Measurements from ENCODE around the gene RNASE13.
A peak's percentile ranks its signal among the peaks of the same experiment; 100 is the strongest.

RNASE13 gene

DNA sequence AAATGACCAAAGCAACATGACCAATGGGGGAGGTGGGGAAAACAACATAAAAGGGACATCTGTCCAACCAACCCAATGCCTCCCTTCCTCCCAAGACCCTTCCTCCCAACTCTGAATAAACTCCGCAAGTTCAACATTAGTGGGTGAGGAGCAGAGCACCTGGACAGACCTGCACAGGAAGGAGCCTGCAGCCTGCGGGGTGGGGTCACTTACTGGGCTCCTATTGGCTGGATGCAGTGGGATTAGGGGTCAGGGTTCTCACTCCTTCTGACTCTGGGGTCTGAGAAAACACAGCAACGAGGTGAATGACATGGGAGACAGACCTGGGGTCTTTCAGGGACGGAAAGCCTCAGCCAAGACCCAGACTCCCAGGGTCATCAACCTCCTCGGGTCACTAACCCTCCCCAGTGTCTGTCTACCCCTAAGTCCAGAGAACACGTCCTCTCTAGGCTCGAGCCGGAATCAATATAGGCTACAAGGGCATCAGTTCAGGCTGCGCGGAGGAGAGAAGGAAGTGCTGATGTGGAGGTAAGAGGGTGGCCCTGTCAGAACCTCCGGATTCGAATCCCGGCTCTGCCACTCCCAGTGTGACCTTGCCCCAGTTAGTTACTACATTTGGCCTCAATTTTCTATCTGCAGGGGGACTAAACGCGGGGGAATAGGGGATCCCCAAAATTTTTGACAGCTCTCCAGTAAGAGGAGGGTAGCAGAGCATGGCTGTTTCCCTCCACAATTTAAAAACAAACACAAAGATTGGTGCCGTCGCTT, 10.6 kb downstream of the RNASE13 start:
- H3K9ac ChIP-seq, result peak overlapping the region; percentile 64; the same call in 1 of the 2 replicates
- TF ChIP-seq, protein P1, sequence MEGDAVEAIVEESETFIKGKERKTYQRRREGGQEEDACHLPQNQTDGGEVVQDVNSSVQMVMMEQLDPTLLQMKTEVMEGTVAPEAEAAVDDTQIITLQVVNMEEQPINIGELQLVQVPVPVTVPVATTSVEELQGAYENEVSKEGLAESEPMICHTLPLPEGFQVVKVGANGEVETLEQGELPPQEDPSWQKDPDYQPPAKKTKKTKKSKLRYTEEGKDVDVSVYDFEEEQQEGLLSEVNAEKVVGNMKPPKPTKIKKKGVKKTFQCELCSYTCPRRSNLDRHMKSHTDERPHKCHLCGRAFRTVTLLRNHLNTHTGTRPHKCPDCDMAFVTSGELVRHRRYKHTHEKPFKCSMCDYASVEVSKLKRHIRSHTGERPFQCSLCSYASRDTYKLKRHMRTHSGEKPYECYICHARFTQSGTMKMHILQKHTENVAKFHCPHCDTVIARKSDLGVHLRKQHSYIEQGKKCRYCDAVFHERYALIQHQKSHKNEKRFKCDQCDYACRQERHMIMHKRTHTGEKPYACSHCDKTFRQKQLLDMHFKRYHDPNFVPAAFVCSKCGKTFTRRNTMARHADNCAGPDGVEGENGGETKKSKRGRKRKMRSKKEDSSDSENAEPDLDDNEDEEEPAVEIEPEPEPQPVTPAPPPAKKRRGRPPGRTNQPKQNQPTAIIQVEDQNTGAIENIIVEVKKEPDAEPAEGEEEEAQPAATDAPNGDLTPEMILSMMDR (conservative IDR thresholded peaks at IDR 0.05; ENCODE audit: low read depth, low read length), result no peak
- peak overlapping the region; percentile 69 for H2AFZ ChIP-seq (ENCODE audit: low read depth)
- no peak overlapping the region for H3K27ac ChIP-seq
- no peaks in the 10 kb centered on the region for H3K4me1 ChIP-seq (ENCODE audit: low read depth, poor library complexity, severe bottlenecking)
- H4K20me1 ChIP-seq (ENCODE audit: insufficient read depth), result no peaks in the 10 kb centered on the region
- no peaks in the 10 kb centered on the region for H3K27me3 ChIP-seq (ENCODE audit: insufficient read depth, low read depth)
- no peaks in the 10 kb centered on the region for H3K36me3 ChIP-seq (ENCODE audit: insufficient read depth)
- H3K4me2 ChIP-seq, result peak overlapping the region; percentile 54
- H3K4me3 ChIP-seq (IDR thresholded peaks at IDR 0.05; ENCODE audit: insufficient read depth, low read depth, low read length), result no peak overlapping the region
- H3K79me2 ChIP-seq (ENCODE audit: insufficient read depth, low read depth), result no peaks in the 10 kb centered on the region

DNA sequence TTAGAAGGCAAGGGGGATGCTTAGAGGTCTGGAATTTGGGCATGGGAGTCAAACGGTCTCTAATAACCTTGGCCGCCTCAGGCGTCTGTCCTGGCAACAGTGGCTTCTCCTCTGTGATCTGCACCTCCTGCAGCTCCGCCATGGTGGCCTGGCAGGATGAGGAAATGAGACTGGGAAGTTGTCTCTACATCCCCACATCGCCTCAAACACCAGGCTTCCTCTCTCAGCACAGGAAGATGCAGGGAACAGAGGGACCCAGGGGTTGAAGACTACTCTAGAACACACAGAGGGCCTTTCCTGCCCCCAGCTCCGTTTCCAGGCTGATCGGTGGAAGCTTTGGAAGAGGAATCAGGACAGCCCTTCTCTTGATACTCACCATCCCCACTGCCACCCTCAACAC, 11.4 kb downstream of the RNASE13 start:
- no peaks in the 10 kb centered on the region for H3K36me3 ChIP-seq (ENCODE audit: insufficient read depth)
- H3K4me1 ChIP-seq (ENCODE audit: low read depth, poor library complexity, severe bottlenecking), result no peaks in the 10 kb centered on the region
- H3K4me3 ChIP-seq (IDR thresholded peaks at IDR 0.05; ENCODE audit: insufficient read depth, low read depth, low read length), result no peak overlapping the region
- H2AFZ ChIP-seq (ENCODE audit: low read depth), result no peak overlapping the region
- H3K9ac ChIP-seq, result no peak overlapping the region
- no peak overlapping the region for H3K27ac ChIP-seq
- no peaks in the 10 kb centered on the region for H4K20me1 ChIP-seq (ENCODE audit: insufficient read depth)
- H3K79me2 ChIP-seq (ENCODE audit: insufficient read depth, low read depth), result no peaks in the 10 kb centered on the region
- H3K27me3 ChIP-seq (ENCODE audit: insufficient read depth, low read depth), result no peaks in the 10 kb centered on the region
- no peak overlapping the region for H3K4me2 ChIP-seq
- TF ChIP-seq, protein P1 (conservative IDR thresholded peaks at IDR 0.05; ENCODE audit: low read depth, low read length), result no peak

DNA sequence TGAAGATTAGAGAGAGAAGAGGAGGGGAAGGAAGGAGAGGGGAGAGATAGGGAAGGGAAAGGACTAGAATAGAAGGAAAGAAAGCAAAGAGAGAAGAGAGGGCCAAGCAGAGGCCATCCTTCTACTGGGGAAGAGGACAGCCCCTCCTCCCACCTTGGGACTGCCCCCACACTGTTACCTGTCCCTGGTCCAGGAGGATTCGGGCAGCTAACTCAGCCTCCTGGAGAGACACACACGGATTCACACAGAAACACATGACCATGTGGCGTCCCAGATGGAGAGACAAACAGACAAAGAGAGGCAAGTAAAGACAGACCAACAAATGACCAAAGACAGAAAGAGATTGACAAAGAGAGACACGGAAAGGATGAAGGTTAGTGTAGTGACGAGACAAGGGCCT, 11.9 kb downstream of the RNASE13 start:
- Histone ChIP-seq H3K36me3 (ENCODE audit: insufficient read depth) (no peaks in the 10 kb centered on the region), H4K20me1 (ENCODE audit: insufficient read depth) (no peaks in the 10 kb centered on the region), H3K27me3 (ENCODE audit: insufficient read depth, low read depth) (no peaks in the 10 kb centered on the region), H3K79me2 (ENCODE audit: insufficient read depth, low read depth) (no peaks in the 10 kb centered on the region), H2AFZ (ENCODE audit: low read depth) (no peak overlapping the region), H3K4me2 (no peak overlapping the region), H3K4me1 (ENCODE audit: low read depth, poor library complexity, severe bottlenecking) (no peaks in the 10 kb centered on the region), H3K27ac (no peak overlapping the region), H3K4me3 (IDR thresholded peaks at IDR 0.05; ENCODE audit: insufficient read depth, low read depth, low read length) (no peak overlapping the region), H3K9ac (no peak overlapping the region)
- TF ChIP-seq, protein P1 (conservative IDR thresholded peaks at IDR 0.05; ENCODE audit: low read depth, low read length), result no peak

DNA sequence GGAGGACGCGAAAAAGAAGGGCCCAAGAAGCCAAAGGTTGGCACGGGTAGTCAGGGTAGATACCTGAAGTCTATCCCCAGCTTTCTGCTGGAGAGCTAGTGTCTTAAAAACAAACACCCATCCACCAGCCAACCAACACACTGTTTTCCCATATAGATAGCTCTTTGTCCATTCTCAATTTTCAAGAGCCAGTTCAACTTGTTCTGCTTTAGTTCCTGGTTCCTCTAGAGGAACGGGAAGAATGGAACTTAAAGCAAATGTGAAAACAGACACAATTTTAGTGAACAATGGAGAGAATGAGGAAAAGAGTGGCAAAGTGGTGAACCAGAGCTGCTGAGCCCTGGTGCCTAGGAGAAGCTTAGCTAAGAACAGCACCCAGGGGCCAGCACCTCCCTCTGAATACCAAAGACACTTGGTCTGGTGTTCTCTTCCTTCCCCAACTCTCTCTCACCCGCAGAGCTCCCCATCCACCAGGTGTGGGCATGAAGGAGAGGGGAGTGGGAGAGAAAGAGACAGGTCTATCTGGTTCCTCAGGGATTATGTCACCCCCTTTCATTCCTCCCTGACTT, 13.5 kb downstream of the RNASE13 start:
- Histone ChIP-seq H3K36me3 (ENCODE audit: insufficient read depth) (no peaks in the 10 kb centered on the region), H3K4me2 (no peak overlapping the region), H3K27ac (no peak overlapping the region), H3K4me1 (ENCODE audit: low read depth, poor library complexity, severe bottlenecking) (no peaks in the 10 kb centered on the region), H3K9ac (no peak overlapping the region), H4K20me1 (ENCODE audit: insufficient read depth) (no peaks in the 10 kb centered on the region), H2AFZ (ENCODE audit: low read depth) (no peak overlapping the region), H3K27me3 (ENCODE audit: insufficient read depth, low read depth) (no peaks in the 10 kb centered on the region), H3K4me3 (IDR thresholded peaks at IDR 0.05; ENCODE audit: insufficient read depth, low read depth, low read length) (no peak overlapping the region), H3K79me2 (ENCODE audit: insufficient read depth, low read depth) (no peaks in the 10 kb centered on the region)
- TF ChIP-seq, protein P1 (conservative IDR thresholded peaks at IDR 0.05; ENCODE audit: low read depth, low read length), result no peak
